KMS-11 (cell line): ENCODE results near the gene HMGN3.

Experiments
- H2AFZ ChIP-seq: fragments of 200-600 bp; sonication (generic); 2 replicates; pipeline ENCODE4 v1.6.1; 2016; ENCODE audit warnings: antibody characterized with exemption, mixed run types, low read depth
- H3K27ac ChIP-seq: fragments of 200-600 bp; sonication (generic); 2 replicates; pipeline ENCODE4 v1.6.1; 2016; ENCODE audit warnings: mild to moderate bottlenecking, mixed run types
- H3K27me3 ChIP-seq: fragments of 200-600 bp; sonication (generic); 2 replicates; pipeline ENCODE4 v1.6.1; 2017; ENCODE audit warnings: mild to moderate bottlenecking, low read depth, mixed run types, moderate library complexity; ENCODE audit not compliant: insufficient read depth
- H3K36me3 ChIP-seq: fragments of 200-600 bp; sonication (generic); 2 replicates; pipeline ENCODE4 v1.6.1; 2017; ENCODE audit warnings: mild to moderate bottlenecking, mixed run types; ENCODE audit not compliant: insufficient read depth
- H3K4me1 ChIP-seq: fragments of 200-600 bp; sonication (generic); 2 replicates; pipeline ENCODE4 v1.6.1; 2016; ENCODE audit warnings: mild to moderate bottlenecking, low read depth, mixed run types; ENCODE audit not compliant: poor library complexity, severe bottlenecking
- H3K4me2 ChIP-seq: fragments of 200-600 bp; sonication (generic); 2 replicates; pipeline ENCODE4 v1.7.0; 2016; ENCODE audit warnings: mild to moderate bottlenecking, mixed run types
- H3K4me3 ChIP-seq: fragments of 200-600 bp; sonication (generic); IDR thresholded peaks from 2 replicates; pipeline ENCODE4 v1.6.1; 2017; ENCODE audit warnings: low read depth, low read length, mixed read lengths; ENCODE audit not compliant: insufficient read depth
- H3K79me2 ChIP-seq: fragments of 200-600 bp; sonication (generic); 2 replicates; pipeline ENCODE4 v1.6.1; 2016; ENCODE audit warnings: low read depth, mixed run types; ENCODE audit not compliant: insufficient read depth
- H3K9ac ChIP-seq: fragments of 200-600 bp; sonication (generic); 2 replicates; pipeline ENCODE4 v1.6.1; 2016; ENCODE audit warnings: mild to moderate bottlenecking, mixed run types
- H4K20me1 ChIP-seq: fragments of 200-600 bp; sonication (generic); 2 replicates; pipeline ENCODE4 v1.6.1; 2016; ENCODE audit warnings: mild to moderate bottlenecking, mixed run types; ENCODE audit not compliant: insufficient read depth
- CTCF ChIP-seq: fragments of 200-600 bp; sonication (generic); conservative IDR thresholded peaks from 2 replicates; pipeline ENCODE4 v1.6.1; 2017; ENCODE audit warnings: low read depth, mild to moderate bottlenecking, antibody characterized with exemption, low read length, moderate library complexity, mixed read lengths

Gene HMGN3

GRCh38 chr6:79173378-79173777 lies 61.1 kb downstream of the HMGN3 start:
- no peak overlapping the region for H2AFZ ChIP-seq
- H3K27ac ChIP-seq: no peak overlapping the region
- no peak for TF ChIP-seq CTCF
- no peaks in the 10 kb centered on the region for H3K4me1 ChIP-seq
- H3K9ac ChIP-seq: no peak overlapping the region
- H3K36me3 ChIP-seq: no peaks in the 10 kb centered on the region
- H3K27me3 ChIP-seq: no peaks in the 10 kb centered on the region
- H3K4me3 ChIP-seq: no peak overlapping the region
- H3K4me2 ChIP-seq: no peak overlapping the region
- no peaks in the 10 kb centered on the region for H4K20me1 ChIP-seq
- H3K79me2 ChIP-seq: no peaks in the 10 kb centered on the region

- TF ChIP-seq CTCF: no peak
- H3K4me1 ChIP-seq: no peaks in the 10 kb centered on the region
- no peaks in the 10 kb centered on the region for H3K79me2 ChIP-seq
- H4K20me1 ChIP-seq: no peaks in the 10 kb centered on the region
- no peak overlapping the region for H3K9ac ChIP-seq
- no peak overlapping the region for H3K27ac ChIP-seq
- no peaks in the 10 kb centered on the region for H3K27me3 ChIP-seq
- H3K4me3 ChIP-seq: no peak overlapping the region
- H3K4me2 ChIP-seq: no peak overlapping the region
- H2AFZ ChIP-seq: no peak overlapping the region
- H3K36me3 ChIP-seq: no peaks in the 10 kb centered on the region
These were observed 63.5 kb downstream of the HMGN3 start for GRCh38 chr6:79170959-79171358.

- Histone ChIP-seq H2AFZ (no peak overlapping the region), H3K27me3 (no peaks in the 10 kb centered on the region), H4K20me1 (no peaks in the 10 kb centered on the region), H3K9ac (no peak overlapping the region), H3K4me3 (no peak overlapping the region), H3K36me3 (no peaks in the 10 kb centered on the region), H3K79me2 (no peaks in the 10 kb centered on the region), H3K4me2 (no peak overlapping the region), H3K27ac (no peak overlapping the region), H3K4me1 (no peaks in the 10 kb centered on the region)
- TF ChIP-seq CTCF: no peak
These were observed 64.1 kb downstream of the HMGN3 start for GRCh38 chr6:79170431-79170830.

GRCh38 chr6:79168695-79168980 lies 65.8 kb downstream of the HMGN3 start:
- H3K4me2 ChIP-seq: no peak overlapping the region
- H3K27me3 ChIP-seq: no peaks in the 10 kb centered on the region
- H3K36me3 ChIP-seq: no peaks in the 10 kb centered on the region
- TF ChIP-seq CTCF: no peak
- no peaks in the 10 kb centered on the region for H3K4me1 ChIP-seq
- no peak overlapping the region for H3K4me3 ChIP-seq
- no peaks in the 10 kb centered on the region for H4K20me1 ChIP-seq
- H3K9ac ChIP-seq: no peak overlapping the region
- H3K79me2 ChIP-seq: no peaks in the 10 kb centered on the region
- H2AFZ ChIP-seq: no peak overlapping the region
- H3K27ac ChIP-seq: no peak overlapping the region
